ENCODE measurements around the gene ANKRD18A. TPM values are rescaled to one million over a fixed set of nuclear protein-coding genes. Genes with fewer than 3 reads are reported as not detected.

The ANKRD18A gene
- total and polyA plus RNA-seq, 2 of the 8 experiments (the other 6 are each of a cell fraction or from before 2014, with no cell fraction given): 0.68 to 4.0 TPM

DNA sequence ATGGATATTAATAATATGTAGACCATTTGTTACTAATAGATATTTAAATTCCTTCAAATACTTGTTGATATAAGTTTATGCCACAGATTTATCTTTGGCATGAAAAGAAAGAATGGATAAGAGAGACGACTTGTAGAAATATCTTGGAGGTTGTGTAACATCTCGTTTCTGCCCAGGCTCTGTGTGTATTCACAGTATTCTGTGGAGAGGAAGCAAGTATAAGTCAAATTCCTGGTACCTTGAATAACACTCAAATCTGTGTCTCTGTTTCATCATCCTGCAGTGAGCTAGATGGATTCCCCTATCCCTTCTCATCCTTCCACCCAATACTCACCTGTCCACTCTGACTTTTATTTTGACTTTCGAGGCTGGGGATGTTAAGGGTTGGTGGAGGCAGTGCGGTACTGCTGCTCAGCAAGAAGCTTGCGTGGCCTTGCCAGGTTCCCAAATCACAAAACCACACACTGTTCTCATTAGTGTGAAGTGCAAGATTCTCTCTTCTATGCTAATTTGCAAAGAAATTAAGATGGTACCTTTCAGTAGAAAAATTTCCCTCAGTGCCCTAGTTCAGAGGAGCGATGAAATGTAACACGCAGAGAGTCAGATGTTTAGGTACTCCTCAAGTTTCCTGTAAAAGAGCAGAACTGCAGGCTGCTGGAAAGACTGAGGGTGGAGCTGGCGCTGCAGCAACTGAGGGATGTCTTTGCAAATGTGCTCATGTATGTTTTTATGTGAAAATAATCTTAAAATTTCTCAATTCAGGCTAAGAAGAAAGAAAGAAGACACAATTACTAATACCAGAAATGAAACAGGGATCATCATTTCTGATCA lies 42.6 kb upstream of the ANKRD18A start:
- Histone ChIP-seq H3K27ac (ENCODE audit: low read depth, low read length) (no peak overlapping the region), H3K36me3 (ENCODE audit: control insufficient read depth in 2 of 4, insufficient read depth in 4 of 4, low read length in 3 of 4) (no peaks in the 10 kb centered on the region), H2BK120ac (replicated peaks; ENCODE audit: low read depth, low read length) (no peak overlapping the region), H2BK5ac (ENCODE audit: low read depth, low read length) (no peak overlapping the region), H3K4ac (replicated peaks; ENCODE audit: insufficient read length, low read depth, low read length) (no peak overlapping the region), H4K5ac (ENCODE audit: insufficient read length, low read depth, low read length) (no peak overlapping the region), H3K79me1 (ENCODE audit: low read depth, low read length) (no peaks in the 10 kb centered on the region), H3K79me2 (ENCODE audit: control insufficient read depth in 1 of 2, insufficient read depth in 2 of 2, low read length in 2 of 2) (no peaks in the 10 kb centered on the region), H3K4me2 (ENCODE audit: insufficient read depth in 1 of 2, low read depth in 2 of 2, low read length in 2 of 2) (no peak overlapping the region), H3K14ac (ENCODE audit: insufficient read length) (no peak overlapping the region), H3K18ac (ENCODE audit: extremely low read depth, low read length) (no peak overlapping the region), H2BK20ac (ENCODE audit: low read length) (no peak overlapping the region), H3K27me3 (replicated peaks in 1 of 4; ENCODE audit: control insufficient read depth in 3 of 4, extremely low read depth in 1 of 4, insufficient read depth in 3 of 4, low read length in 3 of 4) (no peaks in the 10 kb centered on the region), H3K4me1 (replicated peaks in 1 of 4; ENCODE audit: control insufficient read depth in 3 of 4, insufficient read depth in 4 of 4, low read length in 3 of 4) (no peaks in the 10 kb centered on the region), H3K4me3 (ENCODE audit: extremely low read depth in 1 of 4, insufficient read depth in 2 of 4, low read depth in 3 of 4, low read length in 4 of 4) (no peak overlapping the region), H2AFZ (ENCODE audit: low read length) (peak overlapping the region; percentile 82; the same call in 1 of the 2 replicates), H4K91ac (replicated peaks; ENCODE audit: insufficient read length, low read length) (no peak overlapping the region), H3K23me2 (ENCODE audit: low read depth, low read length) (no peaks in the 10 kb centered on the region; the same call in 1 of the 2 replicates), H3K23ac (ENCODE audit: insufficient read length) (no peak overlapping the region), H2BK15ac (ENCODE audit: low read length) (no peak overlapping the region; the same call in 1 of the 2 replicates), H3K56ac (replicated peaks; ENCODE audit: insufficient read length, low read depth, low read length) (no peak overlapping the region), H4K20me1 (replicated peaks in 1 of 2; ENCODE audit: control insufficient read depth in 1 of 2, insufficient read depth in 2 of 2, low read length in 2 of 2) (no peaks in the 10 kb centered on the region), H2AK5ac (ENCODE audit: low read depth, low read length) (no peak overlapping the region), H4K8ac (ENCODE audit: extremely low read depth, insufficient read depth, low read length) (no peak overlapping the region), H2BK12ac (ENCODE audit: low read depth, low read length) (no peak overlapping the region), H3K9me3 (ENCODE audit: insufficient read depth in 2 of 2, low read depth in 1 of 2, low read length in 1 of 2) (no peaks in the 10 kb centered on the region), H3K9ac (replicated peaks in 1 of 4; ENCODE audit: extremely low read depth in 1 of 4, low read depth in 3 of 4, low read length in 3 of 4) (no peak overlapping the region)
- CTCF ChIA-PET (ENCODE audit: partially characterized antibody): interaction anchor here (1.0 to 3.5 kb wide), 4 partner anchors 12 to 45 kb away, joined by 3 to 21 read pairs (median 4); no protein-coding TSS in a partner anchor
- WGBS, 2 experiments (ENCODE audit: extremely low coverage in 1 of 2, insufficient coverage in 1 of 2, insufficient read length in 1 of 2, insufficient replicate concordance in 2 of 2, low coverage in 1 of 2, low lambda C conversion rate in 2 of 2, missing lambda C conversion rate in 1 of 2): 81% methylated on average over 8 of the region's 8 CpGs; no CpG with 5 or more reads in 1 of the 2 experiments
- peak; percentile 58 for FAIRE-seq
- TF ChIP-seq RAD21 (IDR thresholded peaks at IDR 0.05 in 1 of 2, conservative IDR thresholded peaks at IDR 0.05 in 1 of 2; ENCODE audit: low read depth in 2 of 2, low read length in 2 of 2) (peak; percentile 85 to 87), ASH2L (IDR thresholded peaks at IDR 0.05; ENCODE audit: low read length) (no peak), NANOG (IDR thresholded peaks at IDR 0.05; ENCODE audit: insufficient read depth, low read depth, low read length, poor library complexity, severe bottlenecking) (no peak)
- TF ChIP-seq, protein P1, sequence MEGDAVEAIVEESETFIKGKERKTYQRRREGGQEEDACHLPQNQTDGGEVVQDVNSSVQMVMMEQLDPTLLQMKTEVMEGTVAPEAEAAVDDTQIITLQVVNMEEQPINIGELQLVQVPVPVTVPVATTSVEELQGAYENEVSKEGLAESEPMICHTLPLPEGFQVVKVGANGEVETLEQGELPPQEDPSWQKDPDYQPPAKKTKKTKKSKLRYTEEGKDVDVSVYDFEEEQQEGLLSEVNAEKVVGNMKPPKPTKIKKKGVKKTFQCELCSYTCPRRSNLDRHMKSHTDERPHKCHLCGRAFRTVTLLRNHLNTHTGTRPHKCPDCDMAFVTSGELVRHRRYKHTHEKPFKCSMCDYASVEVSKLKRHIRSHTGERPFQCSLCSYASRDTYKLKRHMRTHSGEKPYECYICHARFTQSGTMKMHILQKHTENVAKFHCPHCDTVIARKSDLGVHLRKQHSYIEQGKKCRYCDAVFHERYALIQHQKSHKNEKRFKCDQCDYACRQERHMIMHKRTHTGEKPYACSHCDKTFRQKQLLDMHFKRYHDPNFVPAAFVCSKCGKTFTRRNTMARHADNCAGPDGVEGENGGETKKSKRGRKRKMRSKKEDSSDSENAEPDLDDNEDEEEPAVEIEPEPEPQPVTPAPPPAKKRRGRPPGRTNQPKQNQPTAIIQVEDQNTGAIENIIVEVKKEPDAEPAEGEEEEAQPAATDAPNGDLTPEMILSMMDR (IDR thresholded peaks at IDR 0.05; ENCODE audit: control extremely low read depth in 1 of 3, insufficient read depth in 1 of 3, low read depth in 1 of 3, low read length in 3 of 3): peak; percentile 63 to 67 (median 64)
- no peak for DNase-seq (ENCODE audit: low read depth in 1 of 2, low spot score in 2 of 2)
- POLR2A ChIA-PET (ENCODE audit: partially characterized antibody): no interaction called here

Data from H1 (cell line).